ENCODE measurements around the gene EPAS1. TPM values are rescaled to one million over a fixed set of nuclear protein-coding genes. Genes with fewer than 3 reads are reported as not detected.

Gene EPAS1
- total and polyA plus RNA-seq, 2 experiments from 2014 or later, result 1.4 to 4.8 TPM

DNA sequence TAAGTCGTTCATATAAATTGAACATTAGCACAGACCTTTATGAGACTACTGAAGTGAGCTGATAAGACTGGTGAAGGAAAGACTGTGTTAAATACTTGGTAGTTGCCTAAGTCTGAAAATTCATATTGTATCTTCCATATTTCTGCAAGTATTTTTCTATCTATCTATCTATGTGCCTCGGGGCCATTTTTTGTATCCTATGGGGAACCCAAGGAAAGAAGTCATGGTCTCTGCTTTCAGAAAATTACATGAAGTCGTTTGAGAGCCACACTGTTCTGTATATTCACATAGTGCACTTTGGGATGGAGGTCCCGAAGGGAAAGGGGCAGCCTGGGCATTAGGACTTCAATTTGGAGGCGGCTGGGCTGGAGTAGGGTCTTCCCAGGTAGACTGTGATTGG is 89.6 kb downstream of the EPAS1 start:
- H3K36me3 ChIP-seq, result no peaks in the 10 kb centered on the region
- H3K27ac ChIP-seq, result no peak overlapping the region
- H3K9me3 ChIP-seq (ENCODE audit: low read depth), result no peaks in the 10 kb centered on the region
- TF ChIP-seq CTCF (IDR thresholded peaks at IDR 0.05; ENCODE audit: low read depth, low read length), result no peak
- H3K4me3 ChIP-seq, result no peak overlapping the region
- no peaks in the 10 kb centered on the region for H3K4me1 ChIP-seq (ENCODE audit: low read depth)
- H3K27me3 ChIP-seq, result peaks cover 29% of the 10 kb centered on the region
- no peak for DNase-seq (ENCODE audit: low read depth in 1 of 2, low spot score in 1 of 2)

GRCh38 chr2:46387292-46387691 is 90.1 kb downstream of the EPAS1 start:
- Histone ChIP-seq H3K27me3 (peaks cover 26% of the 10 kb centered on the region), H3K27ac (no peak overlapping the region), H3K9me3 (ENCODE audit: low read depth) (no peaks in the 10 kb centered on the region), H3K4me3 (no peak overlapping the region), H3K36me3 (no peaks in the 10 kb centered on the region), H3K4me1 (ENCODE audit: low read depth) (no peaks in the 10 kb centered on the region)
- no peak for TF ChIP-seq CTCF (IDR thresholded peaks at IDR 0.05; ENCODE audit: low read depth, low read length)
- DNase-seq (ENCODE audit: low read depth in 1 of 2, low spot score in 1 of 2), result no peak

GRCh38 chr2:46387886-46388515 is 90.8 kb downstream of the EPAS1 start:
- no peak overlapping the region for H3K27ac ChIP-seq
- H3K4me3 ChIP-seq, result no peak overlapping the region
- TF ChIP-seq CTCF (IDR thresholded peaks at IDR 0.05; ENCODE audit: low read depth, low read length), result no peak
- no peak for DNase-seq (ENCODE audit: low read depth in 1 of 2, low spot score in 1 of 2)
- no peaks in the 10 kb centered on the region for H3K36me3 ChIP-seq
- H3K9me3 ChIP-seq (ENCODE audit: low read depth), result no peaks in the 10 kb centered on the region
- no peaks in the 10 kb centered on the region for H3K4me1 ChIP-seq (ENCODE audit: low read depth)
- H3K27me3 ChIP-seq, result peaks cover 22% of the 10 kb centered on the region

- no peak for TF ChIP-seq CTCF (IDR thresholded peaks at IDR 0.05; ENCODE audit: low read depth, low read length)
- no peak overlapping the region for H3K27ac ChIP-seq
- no peak for DNase-seq (ENCODE audit: low read depth in 1 of 2, low spot score in 1 of 2)
- no peaks in the 10 kb centered on the region for H3K36me3 ChIP-seq
- no peak overlapping the region for H3K4me3 ChIP-seq
- H3K4me1 ChIP-seq (ENCODE audit: low read depth), result no peaks in the 10 kb centered on the region
- no peaks in the 10 kb centered on the region for H3K9me3 ChIP-seq (ENCODE audit: low read depth)
- H3K27me3 ChIP-seq, result peaks cover 13% of the 10 kb centered on the region
Observed at GRCh38 chr2:46388881-46389280, 91.7 kb downstream of the EPAS1 start.

GRCh38 chr2:46389417-46389916 is 92.3 kb downstream of the EPAS1 start:
- H3K27ac ChIP-seq, result no peak overlapping the region
- no peak for TF ChIP-seq CTCF (IDR thresholded peaks at IDR 0.05; ENCODE audit: low read depth, low read length)
- peak in 1 of 2 donors; percentile 42 for DNase-seq (ENCODE audit: low read depth in 1 of 2, low spot score in 1 of 2)
- H3K27me3 ChIP-seq, result peaks cover 8% of the 10 kb centered on the region
- H3K4me1 ChIP-seq (ENCODE audit: low read depth), result no peaks in the 10 kb centered on the region
- no peaks in the 10 kb centered on the region for H3K9me3 ChIP-seq (ENCODE audit: low read depth)
- no peak overlapping the region for H3K4me3 ChIP-seq
- H3K36me3 ChIP-seq, result no peaks in the 10 kb centered on the region

Measured in cardiac muscle cell (in vitro differentiated cells and primary cell).